Retinal pigment epithelial cell (primary cell): Measurements from ENCODE around the gene MKNK2.

ENCODE experiments used
- DNase-seq: peaks from one replicate; pipeline ENCODE4 v3.0.0-alpha.2; 2010; ENCODE audit warnings: low read depth
- H3K4me3 ChIP-seq: 2 replicates; pipeline ENCODE4 v1.5.1; 2011; ENCODE audit warnings: mild to moderate bottlenecking, low read length, control low read depth, moderate library complexity
- CTCF ChIP-seq: conservative IDR thresholded peaks from 2 replicates; pipeline ENCODE4 v1.5.1; 2011; ENCODE audit warnings: low read depth, low read length, control low read depth, inconsistent platforms

Gene MKNK2

GRCh38 chr19:2060884-2061494 lies 9.9 kb upstream of the MKNK2 start:
- peak overlapping the region; percentile 26 for H3K4me3 ChIP-seq
- no peak for DNase-seq
- TF ChIP-seq CTCF, result no peak

GRCh38 chr19:2059422-2060201 lies 8.6 kb upstream of the MKNK2 start:
- H3K4me3 ChIP-seq, result no peak overlapping the region
- DNase-seq, result no peak
- TF ChIP-seq CTCF, result no peak

DNA sequence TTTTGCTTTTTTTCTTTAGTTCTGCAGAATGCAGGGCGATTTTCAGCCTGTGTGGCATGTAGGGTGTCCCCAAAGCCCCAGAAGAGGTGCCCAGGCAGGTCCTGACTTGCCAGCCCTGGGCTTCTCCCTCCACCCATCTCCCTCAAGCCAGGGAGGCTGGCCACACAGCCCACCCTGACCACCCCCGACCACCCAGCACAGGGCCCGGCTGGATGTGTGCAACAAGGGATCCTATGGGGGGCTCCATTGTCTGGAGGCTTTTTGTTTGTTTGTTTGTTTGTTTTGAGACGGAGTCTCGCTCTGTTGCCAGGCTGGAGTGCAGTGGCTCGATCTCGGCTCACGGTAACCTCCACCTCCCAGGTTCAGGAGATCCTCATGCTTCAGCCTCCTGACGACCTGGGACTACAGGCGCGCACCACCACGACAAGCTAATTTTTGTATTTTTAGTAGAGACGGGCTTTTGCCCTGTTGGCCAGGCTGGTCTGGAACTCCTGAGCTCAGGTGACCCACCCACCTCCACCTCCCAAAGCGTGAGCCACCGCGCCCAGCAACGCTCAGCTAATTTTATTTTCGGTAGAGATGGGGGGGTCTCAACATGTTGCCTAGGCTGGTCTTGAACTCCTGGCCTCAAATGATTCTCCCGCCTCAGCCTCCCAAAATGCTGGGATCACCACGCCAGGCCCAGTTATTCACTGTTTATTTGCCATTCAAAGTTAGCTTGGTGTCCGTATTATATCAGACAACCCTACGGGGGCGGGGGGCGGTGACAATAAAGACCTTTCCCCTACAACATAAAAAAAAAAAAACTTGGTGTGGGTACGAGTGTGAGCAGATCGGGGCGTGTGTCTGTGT lies 7.8 kb upstream of the MKNK2 start:
- no peak overlapping the region for H3K4me3 ChIP-seq
- no peak for DNase-seq
- no peak for TF ChIP-seq CTCF

DNA sequence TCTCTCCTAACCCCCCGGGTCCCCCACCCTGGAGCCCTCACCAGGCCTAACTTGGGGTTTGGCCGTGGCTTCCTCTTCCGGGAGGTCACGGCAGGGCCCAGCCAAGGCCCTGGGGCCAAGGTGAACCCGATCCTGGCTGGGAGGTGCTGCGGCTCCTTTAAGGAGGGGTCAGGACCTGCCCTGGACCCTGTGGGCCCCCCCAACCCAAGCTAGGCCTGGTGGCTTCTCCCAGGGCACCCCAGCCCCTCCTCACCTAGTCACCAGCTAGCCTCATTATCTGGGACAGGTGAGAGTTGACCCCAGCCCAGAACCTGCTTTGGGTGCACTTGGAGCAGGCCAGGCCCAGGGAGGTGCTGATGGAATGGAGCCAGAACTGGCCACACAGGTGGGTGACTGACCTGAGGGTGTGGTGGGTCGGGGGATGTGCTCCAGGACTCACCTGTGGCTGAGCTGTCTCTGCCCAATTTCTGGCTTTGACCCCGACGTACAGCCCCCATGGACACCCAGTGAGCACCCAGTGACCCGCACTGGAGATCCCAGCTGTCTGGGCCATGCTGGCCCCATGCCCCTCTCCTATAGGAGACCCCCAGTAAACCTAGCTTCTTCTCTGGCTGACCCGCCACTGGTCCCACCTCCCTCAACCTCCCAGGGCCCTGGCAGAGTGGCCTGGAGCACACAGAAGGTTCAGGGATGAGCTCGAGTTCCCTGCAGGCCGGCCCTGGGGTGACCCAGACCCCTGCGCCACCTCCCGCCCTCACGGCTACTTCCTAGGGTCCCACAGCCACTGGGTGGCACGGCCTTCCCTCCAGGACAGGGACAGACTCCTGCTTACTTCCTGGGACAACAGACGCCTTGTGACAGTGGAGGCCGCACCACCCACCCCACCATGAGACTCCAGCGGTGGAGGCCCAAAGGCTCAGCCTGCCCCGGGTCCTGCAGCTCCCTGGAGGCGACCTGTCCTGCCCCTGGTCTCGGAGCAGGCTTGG lies 6.7 kb upstream of the MKNK2 start:
- no peak overlapping the region for H3K4me3 ChIP-seq
- no peak for TF ChIP-seq CTCF
- DNase-seq, result no peak

DNA sequence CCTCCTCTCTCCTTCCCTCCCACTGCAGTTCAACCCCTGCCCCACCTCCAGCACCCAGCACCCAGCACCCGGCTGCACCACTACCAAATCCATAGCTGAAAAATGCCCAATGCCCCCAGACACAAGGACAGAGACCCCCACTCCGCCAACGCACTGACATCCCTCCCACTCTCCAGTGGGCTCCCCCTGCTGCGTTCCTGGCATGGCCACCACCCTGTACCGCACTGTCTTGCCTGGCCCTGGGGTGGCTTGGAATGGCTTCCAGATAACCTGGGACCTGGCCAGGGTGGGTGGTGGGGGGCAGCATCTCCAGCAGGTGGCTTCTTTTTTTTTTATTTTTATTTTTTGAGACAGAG lies 5.8 kb upstream of the MKNK2 start:
- TF ChIP-seq CTCF, result no peak
- DNase-seq, result no peak
- H3K4me3 ChIP-seq, result no peak overlapping the region
